HG02884 (cell line): ENCODE data around the gene FGF6.

Experiments
- ATAC-seq: cut with Tn5 transposase; IDR thresholded peaks from one replicate; pipeline ENCODE4 v1.9.1; 2021; ENCODE audit warnings: mild to moderate bottlenecking, moderate library complexity; ENCODE audit not compliant: unreplicated experiment

The FGF6 gene

GRCh38 chr12:4448371-4448940, 2.8 kb upstream of the FGF6 start:
- ATAC-seq, result no peak

- ATAC-seq, result no peak
Observed at GRCh38 chr12:4447151-4447550, 1.5 kb upstream of the FGF6 start.

- no peak for ATAC-seq
Observed at GRCh38 chr12:4446335-4446734, 720 bp upstream of the FGF6 start.

- no peak for ATAC-seq
Observed at GRCh38 chr12:4444031-4444430, 1.6 kb downstream of the FGF6 start.

- ATAC-seq, result no peak
Observed at GRCh38 chr12:4443616-4444015, 2.0 kb downstream of the FGF6 start.

GRCh38 chr12:4441355-4442335, 4.0 kb downstream of the FGF6 start:
- ATAC-seq, result no peak

GRCh38 chr12:4440187-4440941, 5.3 kb downstream of the FGF6 start:
- ATAC-seq, result no peak

GRCh38 chr12:4439736-4440135, 5.9 kb downstream of the FGF6 start:
- no peak for ATAC-seq

GRCh38 chr12:4438834-4439596, 6.6 kb downstream of the FGF6 start:
- no peak for ATAC-seq

- ATAC-seq, result no peak
Observed at GRCh38 chr12:4435537-4435936, 10.1 kb downstream of the FGF6 start.

GRCh38 chr12:4434706-4435425, 10.7 kb downstream of the FGF6 start:
- no peak for ATAC-seq

GRCh38 chr12:4434301-4434700, 11.3 kb downstream of the FGF6 start:
- no peak for ATAC-seq

- no peak for ATAC-seq
Observed at GRCh38 chr12:4433745-4434058, 11.9 kb downstream of the FGF6 start.

GRCh38 chr12:4432878-4433744, 12.5 kb downstream of the FGF6 start:
- ATAC-seq, result no peak

- no peak for ATAC-seq
Observed at GRCh38 chr12:4431866-4432265, 13.7 kb downstream of the FGF6 start.

- ATAC-seq, result no peak
Observed at GRCh38 chr12:4431436-4431835, 14.2 kb downstream of the FGF6 start.

GRCh38 chr12:4424422-4424821, 21.2 kb downstream of the FGF6 start:
- ATAC-seq, result no peak

- ATAC-seq, result no peak
Observed at GRCh38 chr12:4423528-4424195, 22.0 kb downstream of the FGF6 start.

GRCh38 chr12:4422985-4423384, 22.6 kb downstream of the FGF6 start:
- no peak for ATAC-seq
